RWPE1 (cell line): ENCODE measurements around the gene SH3RF1.

Experiments used
- CTCF ChIA-PET: fragments of 350-600 bp; sonication (Branson Sonifier 250); formaldehyde crosslinking; extraction: SDS; loops from one replicate; lab custom pipeline; 2021; lab: Yijun Ruan, JAX
- POLR2A ChIA-PET: fragments of 400-600 bp; formaldehyde crosslinking; extraction: SDS; loops from one replicate; lab custom pipeline; 2020; ENCODE audit warnings: antibody characterized with exemption; ENCODE audit not compliant: low non-redundant PET; lab: Yijun Ruan, JAX
- DNase-seq: peaks from one replicate; pipeline ENCODE4 v3.0.0; 2012; ENCODE audit warnings: low spot score
- H3K27ac ChIP-seq: fragments of 450-650 bp; 2 replicates; pipeline ENCODE4 v1.5.1; 2017
- TF ChIP-seq, protein P1 (sequence below): fragments of 450-650 bp; conservative IDR thresholded peaks from 2 replicates; pipeline ENCODE4 v1.5.1; 2017; ENCODE audit warnings: low read depth, mild to moderate bottlenecking

The SH3RF1 gene

DNA sequence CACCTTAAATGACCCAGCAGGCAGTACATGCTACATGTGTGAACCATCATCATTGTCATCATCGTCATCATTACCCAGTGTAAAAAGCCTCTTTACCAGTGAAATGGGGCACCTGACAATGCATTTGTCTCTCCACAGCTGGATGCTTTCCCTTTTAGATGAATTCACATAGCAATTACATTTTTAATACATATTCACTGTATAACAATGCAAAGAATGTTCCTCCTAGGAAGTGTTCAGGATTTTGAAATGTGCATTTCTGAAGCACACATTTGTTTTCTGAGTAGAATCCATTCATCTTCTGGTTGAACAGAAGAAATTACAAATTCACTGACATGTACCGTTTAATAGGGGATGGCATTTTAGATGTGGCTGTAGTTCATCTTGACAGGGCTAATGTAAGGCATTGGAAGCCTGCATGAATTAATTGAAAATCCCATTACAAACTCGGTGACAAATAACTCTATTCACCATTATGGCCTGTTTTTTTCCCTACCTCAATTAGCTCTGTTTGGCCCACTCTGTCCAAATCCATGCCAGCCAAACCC, 111.1 kb downstream of the SH3RF1 start:
- ChIA-PET CTCF (no interaction called here), POLR2A (no interaction called here)
- DNase-seq, result peak; percentile 20
- TF ChIP-seq, protein P1, sequence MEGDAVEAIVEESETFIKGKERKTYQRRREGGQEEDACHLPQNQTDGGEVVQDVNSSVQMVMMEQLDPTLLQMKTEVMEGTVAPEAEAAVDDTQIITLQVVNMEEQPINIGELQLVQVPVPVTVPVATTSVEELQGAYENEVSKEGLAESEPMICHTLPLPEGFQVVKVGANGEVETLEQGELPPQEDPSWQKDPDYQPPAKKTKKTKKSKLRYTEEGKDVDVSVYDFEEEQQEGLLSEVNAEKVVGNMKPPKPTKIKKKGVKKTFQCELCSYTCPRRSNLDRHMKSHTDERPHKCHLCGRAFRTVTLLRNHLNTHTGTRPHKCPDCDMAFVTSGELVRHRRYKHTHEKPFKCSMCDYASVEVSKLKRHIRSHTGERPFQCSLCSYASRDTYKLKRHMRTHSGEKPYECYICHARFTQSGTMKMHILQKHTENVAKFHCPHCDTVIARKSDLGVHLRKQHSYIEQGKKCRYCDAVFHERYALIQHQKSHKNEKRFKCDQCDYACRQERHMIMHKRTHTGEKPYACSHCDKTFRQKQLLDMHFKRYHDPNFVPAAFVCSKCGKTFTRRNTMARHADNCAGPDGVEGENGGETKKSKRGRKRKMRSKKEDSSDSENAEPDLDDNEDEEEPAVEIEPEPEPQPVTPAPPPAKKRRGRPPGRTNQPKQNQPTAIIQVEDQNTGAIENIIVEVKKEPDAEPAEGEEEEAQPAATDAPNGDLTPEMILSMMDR, result no peak
- H3K27ac ChIP-seq, result no peak overlapping the region

DNA sequence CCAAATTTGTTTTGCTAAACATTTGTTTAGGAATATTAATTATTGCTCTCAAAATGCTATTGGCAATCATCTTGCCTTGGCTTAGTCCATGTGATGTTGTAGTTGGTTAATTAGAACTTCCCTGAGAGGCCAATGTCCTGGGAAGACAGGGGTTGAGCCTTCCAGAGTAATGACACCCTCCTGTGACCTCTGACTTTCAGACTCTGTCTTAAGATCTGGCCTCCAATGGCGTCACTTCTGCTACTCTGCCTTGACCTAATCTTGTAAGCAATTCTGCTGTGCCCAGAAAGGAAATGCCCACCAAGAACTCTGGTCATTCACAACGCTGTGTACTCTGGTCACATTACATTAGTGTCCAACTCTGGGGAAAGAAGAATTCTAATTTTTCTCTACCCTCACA, 111.9 kb downstream of the SH3RF1 start:
- ChIA-PET CTCF (no interaction called here), POLR2A (no interaction called here)
- no peak overlapping the region for H3K27ac ChIP-seq
- DNase-seq, result no peak
- TF ChIP-seq, protein P1, result no peak

DNA sequence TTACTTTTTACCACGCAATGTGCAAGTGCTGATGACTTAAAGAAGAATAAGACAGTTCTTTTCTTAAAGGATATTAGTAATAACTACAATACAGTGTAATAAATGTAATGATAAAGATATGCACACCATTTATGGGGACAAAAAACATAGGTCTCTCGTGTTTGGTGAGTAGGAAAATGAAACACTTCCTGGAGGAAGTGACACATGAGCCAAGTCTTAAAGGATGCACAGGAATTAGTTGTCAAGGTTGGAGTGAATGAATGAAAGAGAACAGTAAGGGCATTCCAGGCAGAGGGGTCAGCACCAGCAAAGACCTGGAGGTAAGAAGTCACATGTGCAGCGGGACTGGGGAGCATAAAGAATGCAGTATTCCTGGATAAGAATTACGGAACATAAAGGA, 112.7 kb downstream of the SH3RF1 start:
- H3K27ac ChIP-seq, result no peak overlapping the region
- no peak for DNase-seq
- ChIA-PET POLR2A (no interaction called here), CTCF (no interaction called here)
- TF ChIP-seq, protein P1, result no peak

DNA sequence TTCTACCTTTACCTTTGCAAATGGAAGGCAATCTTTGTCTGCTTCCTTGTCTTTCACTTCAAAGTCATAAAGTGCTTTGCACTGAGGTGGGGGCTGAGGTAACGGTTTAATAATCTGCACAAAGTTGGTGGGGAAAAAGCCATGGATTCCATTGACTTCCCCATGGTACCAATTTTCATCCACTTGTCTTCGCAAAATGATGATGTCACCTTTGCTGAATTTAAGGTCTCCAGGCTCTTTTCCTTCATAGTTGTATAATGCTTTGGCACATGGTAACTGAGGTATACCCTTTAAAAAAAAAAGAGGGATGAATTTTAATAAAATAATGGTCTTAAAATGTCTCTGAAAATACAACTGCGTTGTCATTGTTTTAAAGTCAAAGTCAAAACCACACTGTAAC, 114.4 kb downstream of the SH3RF1 start:
- no peak for DNase-seq
- ChIA-PET POLR2A (no interaction called here), CTCF (no interaction called here)
- no peak overlapping the region for H3K27ac ChIP-seq
- TF ChIP-seq, protein P1, result no peak

DNA sequence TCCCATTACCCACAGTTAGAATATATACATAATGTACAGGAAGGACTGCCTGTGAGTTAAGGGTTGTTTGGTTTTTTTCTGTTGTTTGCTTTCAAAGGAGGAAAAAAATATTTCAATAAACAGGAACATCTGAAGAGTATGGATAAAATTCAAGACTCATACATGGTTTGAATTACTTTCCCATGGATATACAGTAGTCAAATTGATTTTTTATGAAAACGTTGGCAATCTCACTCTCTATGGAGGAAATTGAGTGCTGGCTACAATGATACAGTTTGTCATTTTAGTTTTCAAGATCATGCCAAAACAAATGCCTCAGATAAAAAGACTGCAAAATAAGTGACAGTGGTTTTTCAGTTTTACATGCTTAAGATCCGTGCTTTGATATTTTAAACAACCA, 116.6 kb downstream of the SH3RF1 start:
- TF ChIP-seq, protein P1, result no peak
- no peak overlapping the region for H3K27ac ChIP-seq
- POLR2A ChIA-PET, result no interaction called here
- CTCF ChIA-PET, result no interaction called here
- no peak for DNase-seq

DNA sequence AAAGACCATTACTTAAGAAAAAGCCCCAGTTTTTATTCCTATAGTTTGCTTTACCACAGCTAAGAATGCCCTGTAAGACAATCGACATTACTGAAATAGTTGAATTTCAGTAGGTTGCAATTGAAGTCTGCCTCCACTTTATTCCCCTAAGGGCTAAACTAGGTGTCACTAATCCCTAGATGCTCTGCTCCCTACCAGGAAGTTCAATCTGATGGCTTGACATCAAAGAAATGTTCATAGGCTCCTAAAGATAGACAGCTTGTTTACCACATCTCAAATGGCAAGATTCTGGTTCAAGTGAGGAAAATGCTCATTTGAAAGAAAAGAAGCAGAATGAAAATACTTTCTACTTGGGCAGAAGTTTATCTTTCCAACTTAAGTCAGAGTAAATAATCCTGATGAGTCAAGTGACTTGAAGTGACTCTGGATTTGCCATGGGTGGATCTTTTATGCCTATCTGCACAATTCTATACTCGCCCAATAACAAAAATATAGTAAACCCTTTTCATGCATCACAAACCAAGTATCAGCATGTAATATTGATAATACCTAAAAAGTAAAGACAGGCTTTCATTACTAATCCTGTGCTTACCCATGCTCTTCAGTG, 117.2 kb downstream of the SH3RF1 start:
- CTCF ChIA-PET, result interaction anchor here (0.9 kb wide), 1 partner anchor 947 kb away, joined by 3 read pairs; no protein-coding TSS in a partner anchor
- H3K27ac ChIP-seq, result no peak overlapping the region
- TF ChIP-seq, protein P1, result no peak
- DNase-seq, result no peak
- POLR2A ChIA-PET, result no interaction called here
